ENCODE data around the gene LSM14A.
"Not testable (repeated sequence)": the region's sequence is repeated elsewhere in the genome, so short reads cannot be mapped to it uniquely, and the experiment has no call there.

Gene LSM14A

DNA sequence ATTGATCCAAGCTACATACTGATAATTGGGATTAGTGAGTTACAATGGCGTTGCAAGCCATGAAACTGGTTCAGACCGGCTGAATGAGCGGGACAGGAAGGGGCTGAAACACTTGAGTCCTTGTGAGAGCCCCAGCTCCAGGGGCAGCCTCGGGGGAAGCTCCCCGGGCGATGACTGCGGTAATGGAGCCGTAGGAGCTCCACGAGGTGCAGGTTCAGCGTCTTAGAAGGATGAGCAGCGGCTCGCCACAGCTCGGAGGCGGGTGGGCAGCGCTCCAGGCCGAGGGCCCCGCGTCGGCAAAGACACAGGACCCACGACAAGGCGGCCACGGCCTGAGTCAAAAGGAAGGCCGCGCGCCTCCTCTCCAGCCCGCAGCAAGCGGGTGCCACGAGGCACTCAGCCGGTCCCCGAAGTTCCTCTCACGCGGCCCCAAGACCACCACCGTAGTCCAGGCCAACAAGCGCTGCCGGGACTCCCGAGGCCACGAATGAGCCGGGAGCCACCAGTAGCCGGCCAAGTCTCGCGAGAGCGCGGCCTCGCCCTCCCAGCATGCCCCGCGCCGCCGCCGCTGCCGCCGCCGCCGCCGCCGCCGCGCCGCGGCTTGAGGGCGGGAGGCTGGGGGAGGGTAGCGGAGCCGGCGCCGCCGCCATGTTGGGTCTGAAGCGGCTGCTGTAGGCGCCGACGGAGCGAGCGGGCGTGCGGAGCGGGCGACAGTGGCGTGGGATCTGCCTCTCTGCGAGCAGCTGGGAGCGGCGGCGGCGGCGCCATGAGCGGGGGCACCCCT lies at the start of gene LSM14A:
TSS of gene LSM14A (plus strand) at position 628 of the 784 bp plus-strand sequence. CDS start at position 767, 139 bp downstream.
- H3K4me1 ChIP-seq (ENCODE audit: control insufficient read depth, insufficient read depth, low read length) = peaks cover 40% of the 10 kb centered on the region
- peak within 1 kb of the TSS; percentile 98 for H3K9ac ChIP-seq (ENCODE audit: low read length)
- H3K36me3 ChIP-seq (ENCODE audit: control insufficient read depth, insufficient read depth, low read length, severe bottlenecking) = no peaks in the 10 kb centered on the region
- H3K9me3 ChIP-seq (ENCODE audit: control insufficient read depth, low read length) = no peaks in the 10 kb centered on the region
- peak within 1 kb of the TSS; percentile 95 for H3K4me3 ChIP-seq (ENCODE audit: low read length)
- DNase-seq (ENCODE audit: low read depth) = peak; percentile 97
- no peaks in the 10 kb centered on the region for H3K27me3 ChIP-seq (replicated peaks; ENCODE audit: control insufficient read depth, insufficient read depth, low read length)

DNA sequence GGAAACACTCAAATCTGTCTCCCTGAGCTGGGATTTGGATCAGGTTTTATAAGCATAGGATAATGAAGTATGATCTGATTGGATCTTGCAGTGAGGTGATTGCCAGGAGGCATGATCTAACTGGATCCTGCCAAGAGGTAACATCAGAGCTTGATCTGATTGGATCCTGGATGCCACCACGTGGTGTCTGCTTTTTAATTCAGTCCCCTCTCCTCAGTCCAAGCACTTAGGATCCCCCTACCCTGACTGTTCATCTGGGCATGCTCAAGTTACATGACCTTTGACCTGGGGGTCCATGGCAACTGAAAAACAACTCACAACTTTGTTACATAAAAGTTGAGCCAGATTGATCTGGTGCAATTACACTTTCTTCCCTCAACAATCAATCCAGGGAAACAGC lies 47.5 kb upstream of the LSM14A start:
- no peak for DNase-seq (ENCODE audit: low read depth)
- Histone ChIP-seq H3K9me3 (ENCODE audit: control insufficient read depth, low read length) (no peaks in the 10 kb centered on the region), H3K9ac (ENCODE audit: low read length) (no peak overlapping the region), H3K4me1 (ENCODE audit: control insufficient read depth, insufficient read depth, low read length) (no peaks in the 10 kb centered on the region), H3K4me3 (ENCODE audit: low read length) (no peak overlapping the region), H3K36me3 (ENCODE audit: control insufficient read depth, insufficient read depth, low read length, severe bottlenecking) (no peaks in the 10 kb centered on the region), H3K27me3 (replicated peaks; ENCODE audit: control insufficient read depth, insufficient read depth, low read length) (peaks cover 6% of the 10 kb centered on the region)

DNA sequence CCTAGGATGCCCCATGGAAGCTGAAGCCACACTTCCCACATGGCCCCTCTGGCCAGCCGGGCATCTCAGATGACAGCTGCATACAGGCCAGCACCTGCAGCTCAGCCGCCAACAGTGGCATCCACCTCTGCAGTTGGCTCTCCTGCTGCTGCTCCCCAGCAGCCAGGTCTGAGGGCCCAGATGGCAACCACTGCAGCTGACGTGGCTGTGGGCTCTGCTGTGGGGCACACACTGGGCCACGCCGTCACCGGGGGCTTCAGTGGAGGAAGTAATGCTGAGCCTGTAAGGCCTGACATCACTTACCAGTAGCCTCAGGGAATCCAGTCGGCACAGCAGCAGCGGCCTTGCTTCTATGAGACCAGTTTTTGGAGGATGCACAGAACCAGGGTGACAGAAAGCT lies 45.3 kb upstream of the LSM14A start:
- Histone ChIP-seq H3K4me3 (ENCODE audit: low read length) (no peak overlapping the region), H3K36me3 (ENCODE audit: control insufficient read depth, insufficient read depth, low read length, severe bottlenecking) (no peaks in the 10 kb centered on the region), H3K4me1 (ENCODE audit: control insufficient read depth, insufficient read depth, low read length) (no peaks in the 10 kb centered on the region), H3K27me3 (replicated peaks; ENCODE audit: control insufficient read depth, insufficient read depth, low read length) (peaks cover 6% of the 10 kb centered on the region), H3K9me3 (ENCODE audit: control insufficient read depth, low read length) (no peaks in the 10 kb centered on the region), H3K9ac (ENCODE audit: low read length) (no peak overlapping the region)
- DNase-seq (ENCODE audit: low read depth) = no peak

DNA sequence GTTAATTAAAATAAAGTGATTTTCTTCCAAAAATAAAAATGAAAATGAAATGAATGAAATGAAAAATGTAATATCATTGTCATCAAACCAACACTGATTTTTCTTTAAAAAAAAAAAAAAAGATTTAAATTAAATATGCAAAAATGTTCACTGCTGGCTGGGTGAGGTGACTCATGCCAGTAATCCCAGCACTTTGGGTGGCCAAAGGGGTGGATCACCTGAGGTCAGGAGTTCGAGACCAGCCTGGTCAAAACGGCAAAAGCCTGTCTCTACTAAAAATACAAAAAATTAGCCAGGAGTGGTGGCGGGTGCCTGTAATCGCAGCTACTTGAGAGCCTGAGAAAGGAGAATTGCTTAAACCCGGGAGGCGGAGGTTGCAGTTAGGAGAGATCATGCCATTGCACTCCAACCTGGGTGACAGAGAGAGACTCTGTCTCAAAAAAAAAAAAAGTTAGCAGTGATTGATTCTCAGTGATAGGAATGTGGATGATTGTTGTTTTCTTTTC lies 44.6 kb upstream of the LSM14A start:
- no peaks in the 10 kb centered on the region for H3K9me3 ChIP-seq (ENCODE audit: control insufficient read depth, low read length)
- DNase-seq (ENCODE audit: low read depth) = no peak
- H3K4me1 ChIP-seq (ENCODE audit: control insufficient read depth, insufficient read depth, low read length) = no peaks in the 10 kb centered on the region
- no peak overlapping the region for H3K9ac ChIP-seq (ENCODE audit: low read length)
- H3K4me3 ChIP-seq (ENCODE audit: low read length) = no peak overlapping the region
- H3K36me3 ChIP-seq (ENCODE audit: control insufficient read depth, insufficient read depth, low read length, severe bottlenecking) = no peaks in the 10 kb centered on the region
- H3K27me3 ChIP-seq (replicated peaks; ENCODE audit: control insufficient read depth, insufficient read depth, low read length) = peaks cover 6% of the 10 kb centered on the region

DNA sequence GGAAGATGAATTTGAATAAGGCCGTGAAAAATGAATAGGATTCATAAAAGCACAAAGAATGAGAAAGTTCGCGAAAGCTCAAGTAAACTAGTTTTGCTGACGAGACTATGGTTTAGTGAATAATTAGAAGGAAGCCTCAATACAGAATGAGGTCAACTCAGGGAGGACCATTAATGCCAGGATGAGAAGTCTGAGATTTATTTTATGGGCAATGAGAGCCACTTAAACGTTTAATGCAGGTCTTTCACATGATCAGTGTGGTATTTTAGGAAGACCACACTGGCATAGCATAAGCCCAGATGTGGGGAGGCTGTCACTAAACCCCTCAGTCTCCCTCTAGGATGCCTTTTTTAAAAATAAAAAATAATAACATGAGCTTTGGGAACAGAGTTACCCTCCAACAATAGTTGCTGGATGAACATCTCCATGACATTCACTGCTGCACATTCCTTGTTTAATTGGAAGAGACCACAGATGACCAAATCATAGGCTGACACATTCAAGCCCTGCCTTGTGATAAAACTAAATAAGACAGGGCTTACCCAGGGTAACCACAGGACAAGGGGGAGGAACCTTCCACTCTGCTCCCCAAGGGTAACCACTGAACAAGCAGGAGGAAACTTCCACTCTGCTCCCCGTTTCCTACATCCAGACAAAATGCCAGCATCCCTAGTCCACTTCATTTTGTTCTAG lies 43.6 kb upstream of the LSM14A start:
- Histone ChIP-seq H3K4me1 (ENCODE audit: control insufficient read depth, insufficient read depth, low read length) (no peaks in the 10 kb centered on the region), H3K9me3 (ENCODE audit: control insufficient read depth, low read length) (no peaks in the 10 kb centered on the region), H3K27me3 (replicated peaks; ENCODE audit: control insufficient read depth, insufficient read depth, low read length) (peaks cover 6% of the 10 kb centered on the region), H3K4me3 (ENCODE audit: low read length) (no peak overlapping the region), H3K9ac (ENCODE audit: low read length) (no peak overlapping the region), H3K36me3 (ENCODE audit: control insufficient read depth, insufficient read depth, low read length, severe bottlenecking) (no peaks in the 10 kb centered on the region)
- DNase-seq (ENCODE audit: low read depth) = peak; percentile 2

DNA sequence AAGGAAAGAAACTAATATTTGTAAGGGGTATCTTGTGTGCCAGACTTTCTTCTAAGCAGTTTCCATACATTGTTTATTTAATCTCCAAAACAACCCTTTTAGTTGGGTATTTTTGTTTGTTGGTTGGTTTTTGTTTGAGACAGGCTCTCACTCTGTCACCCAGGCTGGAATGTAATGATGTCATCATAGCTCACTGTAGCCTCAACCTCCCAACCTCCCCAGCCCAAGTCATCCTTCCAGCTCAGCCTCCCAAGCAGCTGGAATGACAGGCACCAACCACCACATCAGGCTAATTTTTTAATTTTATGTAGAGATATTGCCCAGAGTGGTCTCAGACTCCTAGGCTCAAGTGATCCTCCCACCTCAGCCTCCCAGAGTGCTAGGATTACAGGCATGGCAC lies 41.2 kb upstream of the LSM14A start:
- H3K4me1 ChIP-seq (ENCODE audit: control insufficient read depth, insufficient read depth, low read length) = no peaks in the 10 kb centered on the region
- no peaks in the 10 kb centered on the region for H3K36me3 ChIP-seq (ENCODE audit: control insufficient read depth, insufficient read depth, low read length, severe bottlenecking)

DNA sequence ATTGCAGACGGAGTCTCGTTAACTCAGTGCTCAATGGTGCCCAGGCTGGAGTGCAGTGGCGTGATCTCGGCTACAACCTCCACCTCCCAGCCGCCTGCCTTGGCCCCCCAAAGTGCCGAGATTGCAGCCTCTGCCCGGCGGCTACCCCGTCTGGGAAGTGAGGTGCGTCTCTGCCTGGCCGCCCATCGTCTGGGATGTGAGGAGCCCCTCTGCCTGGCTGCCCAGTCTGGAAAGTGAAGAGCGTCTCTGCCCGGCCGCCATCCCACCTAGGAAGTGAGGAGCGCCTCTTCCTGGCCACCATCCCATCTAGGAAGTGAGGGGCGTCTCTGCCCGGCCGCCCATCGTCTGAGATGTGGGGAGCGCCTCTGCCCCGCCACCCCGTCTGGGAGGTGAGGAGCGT lies 40.2 kb upstream of the LSM14A start:
- not testable (repeated sequence) for H3K27me3 ChIP-seq (replicated peaks; ENCODE audit: control insufficient read depth, insufficient read depth, low read length); H3K4me1 ChIP-seq (ENCODE audit: control insufficient read depth, insufficient read depth, low read length); H3K9me3 ChIP-seq (ENCODE audit: control insufficient read depth, low read length); H3K9ac ChIP-seq (ENCODE audit: low read length); H3K4me3 ChIP-seq (ENCODE audit: low read length); DNase-seq (ENCODE audit: low read depth); H3K36me3 ChIP-seq (ENCODE audit: control insufficient read depth, insufficient read depth, low read length, severe bottlenecking)

More for the DNA sequence above, 41.2 kb upstream of the LSM14A start:
- H3K4me3 ChIP-seq (ENCODE audit: low read length) = no peak overlapping the region
- DNase-seq (ENCODE audit: low read depth) = peak; percentile 3
- H3K27me3 ChIP-seq (replicated peaks; ENCODE audit: control insufficient read depth, insufficient read depth, low read length) = no peaks in the 10 kb centered on the region
- no peaks in the 10 kb centered on the region for H3K9me3 ChIP-seq (ENCODE audit: control insufficient read depth, low read length)
- H3K9ac ChIP-seq (ENCODE audit: low read length) = no peak overlapping the region

DNA sequence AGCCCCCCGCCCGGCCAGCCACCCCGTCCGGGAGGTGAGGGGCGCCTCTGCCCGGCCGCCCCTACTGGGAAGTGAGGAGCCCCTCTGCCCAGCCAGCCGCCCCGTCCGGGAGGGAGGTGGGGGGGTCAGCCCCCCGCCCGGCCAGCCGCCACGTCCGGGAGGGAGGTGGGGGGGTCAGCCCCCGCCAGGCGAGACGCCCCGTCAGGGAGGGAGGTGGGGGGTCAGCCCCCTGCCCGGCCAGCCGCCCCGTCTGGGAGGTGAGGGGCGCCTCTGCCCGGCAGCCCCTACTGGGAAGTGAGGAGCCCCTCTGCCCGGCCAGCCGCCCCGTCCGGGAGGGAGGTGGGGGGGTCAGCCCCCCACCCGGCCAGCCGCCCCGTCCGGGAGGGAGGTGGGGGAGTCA lies 39.6 kb upstream of the LSM14A start:
- H3K36me3 ChIP-seq (ENCODE audit: control insufficient read depth, insufficient read depth, low read length, severe bottlenecking) = not testable (repeated sequence)

DNA sequence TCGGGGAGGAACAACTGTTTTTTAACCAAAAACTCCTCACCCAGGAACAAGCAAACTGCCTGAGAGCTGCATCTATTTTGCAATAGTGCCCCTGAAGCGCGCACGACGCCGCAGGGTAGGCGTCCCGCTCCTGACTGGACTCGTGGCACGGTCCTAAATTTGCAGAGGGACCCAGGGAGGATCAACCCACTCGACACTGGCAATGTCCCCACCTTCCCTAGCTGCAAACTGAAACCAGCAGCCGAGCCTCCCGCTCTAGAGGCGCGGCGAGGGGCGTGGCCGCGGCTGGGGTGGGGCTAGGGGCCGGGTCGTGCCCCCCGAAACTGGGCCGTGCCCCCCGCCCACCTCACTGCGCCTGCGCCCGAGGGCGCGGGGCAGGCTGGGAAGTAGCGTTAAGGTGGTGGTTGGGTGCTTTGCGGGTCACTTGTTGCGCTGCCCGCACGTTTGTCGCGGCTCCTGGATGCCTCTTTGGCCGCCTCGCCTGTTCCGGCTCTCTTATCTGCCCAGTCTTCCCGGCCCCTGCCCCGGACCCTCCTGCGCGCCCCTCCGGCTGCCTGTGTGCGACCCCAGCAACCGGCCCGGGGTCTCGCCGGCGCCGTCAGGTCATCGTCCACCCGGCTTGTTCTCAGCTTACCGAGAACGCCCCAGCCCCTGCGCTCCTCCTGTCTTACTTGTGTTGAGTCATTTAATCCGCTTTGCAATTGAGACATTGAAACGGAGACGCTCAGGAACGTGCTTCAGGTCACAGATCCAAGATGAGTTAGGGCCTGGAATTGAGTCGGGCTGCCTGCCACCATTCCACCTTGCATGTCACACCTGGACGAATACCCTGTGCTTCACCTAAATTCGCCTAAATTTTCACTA lies 37.9 kb upstream of the LSM14A start:
- peak overlapping the region; percentile 90 for H3K4me3 ChIP-seq (ENCODE audit: low read length)
- no peaks in the 10 kb centered on the region for H3K27me3 ChIP-seq (replicated peaks; ENCODE audit: control insufficient read depth, insufficient read depth, low read length)
- H3K9ac ChIP-seq (ENCODE audit: low read length) = peak overlapping the region; percentile 93
- no peaks in the 10 kb centered on the region for H3K4me1 ChIP-seq (ENCODE audit: control insufficient read depth, insufficient read depth, low read length)
- no peaks in the 10 kb centered on the region for H3K36me3 ChIP-seq (ENCODE audit: control insufficient read depth, insufficient read depth, low read length, severe bottlenecking)
- H3K9me3 ChIP-seq (ENCODE audit: control insufficient read depth, low read length) = no peaks in the 10 kb centered on the region
- peak; percentile 80 for DNase-seq (ENCODE audit: low read depth)

More for the DNA sequence above, 39.6 kb upstream of the LSM14A start:
- not testable (repeated sequence) for H3K4me1 ChIP-seq (ENCODE audit: control insufficient read depth, insufficient read depth, low read length); H3K9ac ChIP-seq (ENCODE audit: low read length); H3K27me3 ChIP-seq (replicated peaks; ENCODE audit: control insufficient read depth, insufficient read depth, low read length); DNase-seq (ENCODE audit: low read depth); H3K4me3 ChIP-seq (ENCODE audit: low read length); H3K9me3 ChIP-seq (ENCODE audit: control insufficient read depth, low read length)

DNA sequence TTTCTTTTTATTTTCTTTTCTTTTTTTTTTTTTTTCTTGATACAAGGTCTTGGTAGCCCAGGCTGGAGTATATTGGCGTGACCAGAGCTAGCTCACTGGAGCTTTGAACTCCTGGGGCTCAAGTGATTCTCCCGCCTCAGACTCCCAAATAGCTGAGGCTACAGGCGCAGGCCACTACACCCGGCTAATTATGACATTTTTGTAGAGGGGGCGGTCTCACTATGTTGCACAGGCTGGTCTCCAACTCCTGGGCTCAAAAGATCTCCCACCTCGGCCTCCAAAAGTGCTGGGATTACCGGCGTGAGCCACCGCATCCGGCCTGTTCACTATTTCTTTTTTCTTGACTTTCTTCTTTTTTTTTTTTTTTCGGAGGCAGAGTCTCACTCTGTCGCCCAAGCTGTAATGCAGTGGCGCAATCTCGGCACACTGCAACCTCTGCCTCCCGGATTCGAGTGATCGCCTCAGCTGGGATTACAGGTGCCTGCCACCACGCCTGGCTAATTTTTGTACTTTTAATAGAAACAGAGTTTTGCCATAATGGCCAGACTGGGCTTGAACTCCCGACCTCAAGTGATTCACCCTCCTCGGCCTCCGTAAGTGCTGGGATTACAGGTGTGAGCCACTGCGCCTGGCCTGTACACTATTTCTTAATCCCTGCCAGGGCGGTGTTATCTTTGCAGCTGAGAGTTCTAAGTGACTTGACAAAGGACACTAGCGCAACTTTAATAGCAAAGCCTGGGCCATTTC lies 37.1 kb upstream of the LSM14A start:
- Histone ChIP-seq H3K36me3 (ENCODE audit: control insufficient read depth, insufficient read depth, low read length, severe bottlenecking) (no peaks in the 10 kb centered on the region), H3K27me3 (replicated peaks; ENCODE audit: control insufficient read depth, insufficient read depth, low read length) (no peaks in the 10 kb centered on the region), H3K4me1 (ENCODE audit: control insufficient read depth, insufficient read depth, low read length) (no peaks in the 10 kb centered on the region), H3K9ac (ENCODE audit: low read length) (peak overlapping the region; percentile 93), H3K9me3 (ENCODE audit: control insufficient read depth, low read length) (no peaks in the 10 kb centered on the region), H3K4me3 (ENCODE audit: low read length) (peak overlapping the region; percentile 90)
- no peak for DNase-seq (ENCODE audit: low read depth)
